ENCODE results near the gene UBE2E3. TPM values are rescaled to one million over a fixed set of nuclear protein-coding genes. Genes with fewer than 3 reads are reported as not detected.

Gene UBE2E3
- total RNA-seq, 2 donors from 2014 or later: 26.9 to 38.1 TPM

GRCh38 chr2:180960982-180961381 lies 19.4 kb upstream of the UBE2E3 start:
- H3K9me3 Mint-ChIP-seq: no peaks in the 10 kb centered on the region
- no peaks in the 10 kb centered on the region for H3K36me3 Mint-ChIP-seq (ENCODE audit: low read depth)
- ATAC-seq (replicated peaks): no peak
- H3K27me3 Mint-ChIP-seq: peaks cover 19% of the 10 kb centered on the region
- no peaks in the 10 kb centered on the region for H3K4me1 Mint-ChIP-seq
- H3K27ac Mint-ChIP-seq: no peak overlapping the region
- no peak overlapping the region for H3K4me3 Mint-ChIP-seq

DNA sequence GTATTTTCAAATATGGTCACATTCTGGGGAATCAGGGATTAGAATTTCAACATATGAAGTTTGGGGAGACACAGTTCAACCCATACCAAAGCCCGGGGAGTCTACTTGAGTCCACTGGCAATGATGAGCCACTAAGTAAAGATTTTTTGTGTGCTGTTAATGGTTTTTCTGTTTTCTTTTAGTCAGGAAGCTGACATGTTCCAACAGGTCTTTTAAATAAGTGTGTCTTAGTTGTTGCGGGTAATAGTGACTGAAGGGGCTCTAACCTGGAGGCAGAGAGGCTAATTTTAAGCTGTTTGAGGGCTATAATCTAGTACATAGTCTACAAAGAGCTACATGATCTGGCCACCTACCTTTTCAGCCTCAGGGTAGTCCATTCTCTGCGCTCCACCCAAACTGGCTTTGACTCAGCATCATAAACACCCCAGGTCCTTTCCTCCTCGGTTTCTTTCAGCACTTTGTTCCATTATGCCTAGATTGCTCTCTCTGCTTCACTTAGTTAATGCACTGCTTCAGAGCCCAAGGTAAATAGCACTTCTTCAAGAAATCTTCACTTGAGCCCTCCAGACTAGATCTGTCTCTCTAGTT lies 17.6 kb upstream of the UBE2E3 start:
- no peak for ATAC-seq (replicated peaks)
- peaks cover 13% of the 10 kb centered on the region for H3K27me3 Mint-ChIP-seq
- H3K4me3 Mint-ChIP-seq: no peak overlapping the region
- H3K4me1 Mint-ChIP-seq: no peaks in the 10 kb centered on the region
- H3K9me3 Mint-ChIP-seq: no peaks in the 10 kb centered on the region
- H3K27ac Mint-ChIP-seq: no peak overlapping the region
- H3K36me3 Mint-ChIP-seq (ENCODE audit: low read depth): no peaks in the 10 kb centered on the region

DNA sequence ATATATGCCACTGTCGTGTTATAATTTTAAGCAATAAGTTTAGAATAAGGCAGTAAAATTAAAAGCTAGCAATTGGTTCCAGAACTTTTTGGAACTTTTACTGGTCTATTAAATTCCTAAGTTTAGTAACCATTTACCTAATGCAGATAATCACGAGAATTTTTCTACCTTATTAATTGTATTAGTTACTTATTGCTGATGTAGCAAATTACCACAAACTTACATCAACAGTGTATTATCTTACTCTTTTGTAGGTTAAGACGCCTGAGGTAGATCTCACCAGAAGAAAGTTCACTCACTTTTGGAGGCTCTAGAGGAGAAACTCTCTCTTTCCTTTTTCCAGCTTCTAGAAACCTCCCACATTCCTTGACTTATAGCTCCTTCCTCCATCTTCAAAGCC lies 14.0 kb upstream of the UBE2E3 start:
- Mint-ChIP-seq H3K9me3 (no peaks in the 10 kb centered on the region), H3K4me1 (no peaks in the 10 kb centered on the region), H3K36me3 (ENCODE audit: low read depth) (no peaks in the 10 kb centered on the region), H3K27me3 (peaks cover 9% of the 10 kb centered on the region), H3K4me3 (no peak overlapping the region), H3K27ac (no peak overlapping the region)
- ATAC-seq (replicated peaks): no peak

- no peaks in the 10 kb centered on the region for H3K9me3 Mint-ChIP-seq
- H3K36me3 Mint-ChIP-seq (ENCODE audit: low read depth): no peaks in the 10 kb centered on the region
- H3K4me3 Mint-ChIP-seq: no peak overlapping the region
- no peak overlapping the region for H3K27ac Mint-ChIP-seq
- no peaks in the 10 kb centered on the region for H3K4me1 Mint-ChIP-seq
- H3K27me3 Mint-ChIP-seq: peaks cover 4% of the 10 kb centered on the region
- ATAC-seq (replicated peaks): no peak
Observed at GRCh38 chr2:180969124-180969523, 11.3 kb upstream of the UBE2E3 start.

- no peak for ATAC-seq (replicated peaks)
- H3K4me1 Mint-ChIP-seq: no peaks in the 10 kb centered on the region
- peaks cover 4% of the 10 kb centered on the region for H3K27me3 Mint-ChIP-seq
- H3K36me3 Mint-ChIP-seq (ENCODE audit: low read depth): no peaks in the 10 kb centered on the region
- H3K4me3 Mint-ChIP-seq: no peak overlapping the region
- no peaks in the 10 kb centered on the region for H3K9me3 Mint-ChIP-seq
- H3K27ac Mint-ChIP-seq: no peak overlapping the region
Observed at GRCh38 chr2:180970016-180970415, 10.4 kb upstream of the UBE2E3 start.

DNA sequence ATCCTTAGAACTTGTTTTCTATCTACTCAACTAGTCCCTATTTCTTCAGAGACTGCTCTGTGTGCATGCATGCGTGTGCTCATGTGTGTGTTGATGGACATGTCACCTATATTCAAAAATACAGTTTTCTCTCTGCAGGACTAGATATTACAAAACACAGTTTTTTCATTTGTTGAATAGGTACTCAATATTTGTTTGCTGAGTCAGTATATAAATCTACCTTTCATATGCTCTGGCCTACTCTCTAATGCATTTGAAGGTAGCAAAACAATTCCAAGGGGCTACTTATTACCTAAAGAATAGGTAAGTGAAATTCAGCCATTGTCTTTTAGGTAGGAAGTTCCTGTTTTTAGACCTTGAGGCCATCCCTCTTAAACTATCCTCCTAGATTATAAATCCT lies 8.6 kb upstream of the UBE2E3 start:
- H3K27me3 Mint-ChIP-seq: peaks cover 4% of the 10 kb centered on the region
- no peaks in the 10 kb centered on the region for H3K9me3 Mint-ChIP-seq
- H3K36me3 Mint-ChIP-seq (ENCODE audit: low read depth): no peaks in the 10 kb centered on the region
- no peaks in the 10 kb centered on the region for H3K4me1 Mint-ChIP-seq
- no peak overlapping the region for H3K4me3 Mint-ChIP-seq
- no peak overlapping the region for H3K27ac Mint-ChIP-seq
- no peak for ATAC-seq (replicated peaks)

DNA sequence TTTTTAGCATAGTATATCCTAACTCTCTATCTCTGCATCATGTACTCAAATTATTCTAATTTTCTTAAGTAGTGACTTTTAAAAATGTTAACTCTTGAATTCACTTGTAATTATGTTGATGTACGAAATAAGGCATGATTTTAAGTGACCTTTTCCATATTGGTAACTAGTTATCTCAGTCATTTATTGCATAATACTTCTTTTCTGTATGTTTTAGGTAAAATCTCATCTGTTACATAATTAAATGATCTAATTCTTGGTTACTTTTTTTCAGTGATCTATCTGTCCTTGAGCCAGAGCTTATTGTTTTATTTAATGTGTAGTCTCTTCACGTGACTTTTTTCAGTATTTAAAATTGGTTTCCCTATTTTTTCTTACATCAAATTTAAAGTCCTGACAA lies 4.8 kb upstream of the UBE2E3 start:
- peaks cover 4% of the 10 kb centered on the region for H3K27me3 Mint-ChIP-seq
- H3K4me1 Mint-ChIP-seq: peaks cover 5% of the 10 kb centered on the region
- H3K27ac Mint-ChIP-seq: no peak overlapping the region
- no peak for ATAC-seq (replicated peaks)
- H3K36me3 Mint-ChIP-seq (ENCODE audit: low read depth): no peaks in the 10 kb centered on the region
- H3K9me3 Mint-ChIP-seq: no peaks in the 10 kb centered on the region
- no peak overlapping the region for H3K4me3 Mint-ChIP-seq

GRCh38 chr2:180978903-180979748 lies 1.3 kb upstream of the UBE2E3 start:
- Mint-ChIP-seq H3K9me3 (no peaks in the 10 kb centered on the region), H3K27ac (peak overlapping the region; percentile 84), H3K4me1 (peaks cover 15% of the 10 kb centered on the region), H3K4me3 (peak overlapping the region; percentile 68), H3K36me3 (ENCODE audit: low read depth) (peaks cover 33% of the 10 kb centered on the region), H3K27me3 (no peaks in the 10 kb centered on the region)
- ATAC-seq (replicated peaks): no peak

GRCh38 chr2:180979749-180980105 lies 678 bp upstream of the UBE2E3 start:
- Mint-ChIP-seq H3K4me1 (peaks cover 15% of the 10 kb centered on the region), H3K9me3 (no peaks in the 10 kb centered on the region), H3K27ac (peak overlapping the region; percentile 84), H3K4me3 (peak overlapping the region; percentile 68), H3K36me3 (ENCODE audit: low read depth) (peaks cover 39% of the 10 kb centered on the region), H3K27me3 (no peaks in the 10 kb centered on the region)
- ATAC-seq (replicated peaks): peak; percentile 13

- Mint-ChIP-seq H3K27ac (peak overlapping the region; percentile 97), H3K4me3 (peak overlapping the region; percentile 99), H3K36me3 (ENCODE audit: low read depth) (peaks cover 51% of the 10 kb centered on the region), H3K4me1 (peaks cover 15% of the 10 kb centered on the region), H3K27me3 (no peaks in the 10 kb centered on the region), H3K9me3 (no peaks in the 10 kb centered on the region)
- ATAC-seq (replicated peaks): peak; percentile 25
Observed at GRCh38 chr2:180980943-180981911, 822 bp downstream of the UBE2E3 start.

DNA sequence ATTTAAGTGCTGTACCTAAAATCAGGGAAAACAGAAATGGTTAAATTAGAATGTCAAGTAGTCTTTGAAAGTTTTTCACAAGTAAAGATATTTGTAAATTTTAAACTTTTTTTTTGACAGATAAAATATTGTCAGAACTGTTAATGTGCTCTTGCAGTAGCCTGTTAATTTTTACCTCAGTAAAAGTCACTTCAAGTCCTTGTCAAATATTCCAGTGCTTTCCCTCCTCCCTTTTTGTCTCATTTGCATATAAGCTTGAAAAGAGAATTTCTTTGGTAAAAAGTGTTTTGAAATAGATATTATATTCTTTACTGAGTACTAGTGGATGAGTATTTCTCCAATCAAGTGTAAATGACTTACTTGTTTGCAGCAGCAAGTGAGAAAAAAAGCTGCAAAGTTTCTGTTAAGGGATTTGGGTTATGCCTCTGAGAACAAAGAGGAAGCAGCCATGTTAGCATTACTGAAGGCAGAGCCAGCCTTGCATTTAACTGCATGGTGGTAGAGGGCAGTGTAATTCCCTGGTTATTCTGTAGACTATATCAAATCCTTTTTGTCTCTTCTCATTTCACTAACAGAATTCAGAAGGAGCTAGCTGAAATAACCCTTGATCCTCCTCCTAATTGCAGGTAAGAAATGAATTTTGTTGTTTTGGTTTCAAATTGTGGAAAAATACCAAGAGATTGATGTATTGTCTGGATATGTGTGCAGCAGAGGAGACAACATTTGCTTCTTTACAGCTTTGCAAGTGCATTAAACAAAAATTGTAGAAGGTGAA lies 3.2 kb downstream of the UBE2E3 start:
- Mint-ChIP-seq H3K36me3 (ENCODE audit: low read depth) (peaks cover 51% of the 10 kb centered on the region), H3K4me1 (peaks cover 15% of the 10 kb centered on the region), H3K27ac (peak overlapping the region; percentile 20), H3K4me3 (peak overlapping the region; percentile 99), H3K9me3 (no peaks in the 10 kb centered on the region), H3K27me3 (no peaks in the 10 kb centered on the region)
- no peak for ATAC-seq (replicated peaks)

DNA sequence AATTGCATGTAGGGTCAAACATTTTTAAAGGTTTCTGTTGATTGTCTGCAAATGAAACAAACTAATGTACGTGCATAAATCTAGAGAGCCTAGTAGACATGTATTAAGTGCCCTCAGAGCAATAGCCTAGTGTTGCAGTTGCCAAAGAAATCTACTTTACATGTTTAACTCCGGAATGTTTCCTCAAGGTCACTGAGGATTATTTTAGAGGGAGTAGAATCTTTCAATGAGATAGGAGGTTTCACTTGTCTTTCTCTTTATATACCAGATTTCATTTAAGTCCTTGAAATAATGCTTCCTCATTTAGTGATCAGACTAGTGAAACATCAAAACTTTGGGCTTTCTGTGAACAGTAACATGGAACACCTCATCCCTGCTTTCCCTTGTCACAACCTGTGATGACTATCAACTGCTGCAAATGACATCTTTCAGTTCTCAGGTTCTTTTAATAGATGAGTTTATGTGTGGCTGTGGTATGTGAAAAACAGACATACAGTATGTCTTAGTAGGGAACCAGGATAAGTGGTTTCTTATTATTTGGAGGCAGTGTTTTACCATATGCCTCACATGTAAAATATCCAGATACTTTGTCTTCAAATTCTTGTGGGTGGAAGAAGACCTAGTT lies 5.5 kb downstream of the UBE2E3 start:
- Mint-ChIP-seq H3K27ac (no peak overlapping the region), H3K9me3 (no peaks in the 10 kb centered on the region), H3K27me3 (no peaks in the 10 kb centered on the region), H3K4me3 (no peak overlapping the region), H3K36me3 (ENCODE audit: low read depth) (peaks cover 61% of the 10 kb centered on the region), H3K4me1 (peaks cover 17% of the 10 kb centered on the region)
- ATAC-seq (replicated peaks): peak; percentile 15

DNA sequence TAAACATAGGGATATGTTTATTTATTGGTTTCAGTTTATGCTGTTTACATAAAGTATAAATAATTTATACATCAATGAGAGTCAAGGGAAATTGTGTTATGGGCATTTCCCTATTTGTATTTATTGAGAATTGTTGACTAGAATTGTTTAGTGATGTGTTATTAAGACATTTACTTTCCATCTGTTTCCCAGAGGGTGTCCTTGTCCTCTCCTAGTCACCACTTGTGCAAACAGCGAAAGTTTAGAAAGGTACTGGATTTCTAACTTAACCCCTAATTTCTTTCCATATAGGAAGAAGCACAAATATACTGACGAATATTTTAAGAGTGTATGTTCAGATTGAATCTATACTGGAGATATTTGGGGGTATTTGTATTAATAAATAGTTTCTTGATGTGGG lies 6.7 kb downstream of the UBE2E3 start:
- Mint-ChIP-seq H3K27me3 (no peaks in the 10 kb centered on the region), H3K36me3 (ENCODE audit: low read depth) (peaks cover 56% of the 10 kb centered on the region), H3K4me1 (peaks cover 14% of the 10 kb centered on the region), H3K9me3 (no peaks in the 10 kb centered on the region), H3K27ac (no peak overlapping the region), H3K4me3 (no peak overlapping the region)
- no peak for ATAC-seq (replicated peaks)

All from activated T-helper 17 cell treated with anti-CD3 and anti-CD28 coated beads, Interleukin-2, amount 50 U/mL, for 72 hours (primary cell).